K562 (cell line): ENCODE results near the gene PTCHD4. TPM values are rescaled to one million over a fixed set of nuclear protein-coding genes. Genes with fewer than 3 reads are reported as not detected.

Experiments
- ATAC-seq: fragments of 200-7000 bp; cut with Tn5 transposase; 3 replicates; pipeline ENCODE4 v1.9.1; 2020; ENCODE audit warnings: moderate library complexity
- BruUV-seq: library from RNA; stranded (reverse); fragments of 400-500 nt; replicated peaks from 2 replicates; lab custom pipeline; 2021; lab: Mats Ljungman, UMichigan
- CTCF ChIA-PET: fragments of 300-600 bp; formaldehyde crosslinking; extraction: SDS; loops from one replicate; lab custom pipeline; 2021; ENCODE audit warnings: low intra/inter-chr PET ratio; lab: Yijun Ruan, JAX
- POLR2A ChIA-PET: fragments of 300-600, 350-650 bp; sonication (Branson Sonifier 250); formaldehyde crosslinking; extraction: SDS; loops from one replicate; lab custom pipeline; 2021; ENCODE audit warnings: antibody characterized with exemption, inconsistent platforms; lab: Yijun Ruan, JAX
- DNase-seq, 4 experiments: peaks; one replicate each; pipeline versions ENCODE4 v3.0.0 to v3.0.0-alpha.2; 2011 to 2018; ENCODE audit warnings: low spot score in 3 of 4, mixed read lengths in 3 of 4; ENCODE audit errors: extremely low read depth in 1 of 4
- FAIRE-seq: peaks from 2 replicates; lab custom pipeline; 2011; peaks lifted over from hg19 to GRCh38; lab: Jason Lieb, UNC
- H2AFZ ChIP-seq: 2 replicates; pipeline ENCODE4 v1.6.0; 2011; ENCODE audit warnings: low read depth, low read length, control low read depth, inconsistent platforms
- H3K27ac ChIP-seq: fragments of 200-600 bp; 3 replicates; pipeline ENCODE4 v1.8.0; 2011; ENCODE audit warnings: low read depth, mild to moderate bottlenecking, control low read depth, inconsistent platforms, low read length, moderate library complexity, mixed read lengths; ENCODE audit errors: extremely low read depth
- H3K27me3 ChIP-seq, 2 experiments: fragments of 300-600 bp in 1 of 2; 2 replicates in 1 of 2; 3 replicates in 1 of 2; pipeline versions ENCODE4 v1.6.0 to v1.8.0; 2011; ENCODE audit warnings: inconsistent platforms in 2 of 2, low read length in 2 of 2, mild to moderate bottlenecking in 1 of 2, mixed read lengths in 1 of 2, moderate library complexity in 1 of 2; ENCODE audit not compliant: control insufficient read depth in 2 of 2, insufficient read depth in 2 of 2
- H3K36me3 ChIP-seq: fragments of 300-600 bp; 3 replicates; pipeline ENCODE4 v1.8.0; 2011; ENCODE audit warnings: mild to moderate bottlenecking, low read length, inconsistent platforms; ENCODE audit not compliant: control insufficient read depth, insufficient read depth
- H3K4me1 ChIP-seq, 2 experiments: fragments of 200-600 bp in 1 of 2; replicated peaks in 1 of 2; 2 replicates in 1 of 2; 3 replicates in 1 of 2; pipeline versions ENCODE4 v1.5.1 to v1.8.0; 2011; ENCODE audit warnings: inconsistent platforms in 2 of 2, low read length in 2 of 2, mild to moderate bottlenecking in 1 of 2, mixed read lengths in 1 of 2, moderate library complexity in 1 of 2; ENCODE audit not compliant: control insufficient read depth in 2 of 2, insufficient read depth in 2 of 2
- H3K4me2 ChIP-seq: 2 replicates; pipeline ENCODE4 v1.6.1; 2011; ENCODE audit warnings: low read length, control low read depth, inconsistent platforms, mixed read lengths; ENCODE audit not compliant: insufficient read depth
- H3K4me3 ChIP-seq: fragments of 200-600 bp; sonication (generic), shearing (Covaris generic); 2 replicates; pipeline ENCODE4 v1.5.1; 2016; ENCODE audit warnings: control low read depth, inconsistent platforms
- H3K79me2 ChIP-seq: fragments of 200-600 bp; 3 replicates; pipeline ENCODE4 v1.8.0; 2011; ENCODE audit warnings: low read length, inconsistent platforms; ENCODE audit not compliant: control insufficient read depth, insufficient read depth
- H3K9ac ChIP-seq, 2 experiments: 2 replicates each; pipeline versions ENCODE4 v1.6.0 to v1.6.1; 2011; ENCODE audit warnings: low read depth in 2 of 2, low read length in 2 of 2, control low read depth in 1 of 2, inconsistent platforms in 1 of 2, mild to moderate bottlenecking in 1 of 2, mixed read lengths in 1 of 2; ENCODE audit not compliant: insufficient read depth in 1 of 2
- H3K9me1 ChIP-seq: one replicate; pipeline ENCODE4 v1.6.0; 2011; ENCODE audit warnings: inconsistent platforms, mild to moderate bottlenecking, low read length, moderate library complexity; ENCODE audit not compliant: control insufficient read depth, insufficient read depth
- H3K9me3 ChIP-seq: replicated peaks from 2 replicates; pipeline ENCODE4 v1.5.1; 2011; ENCODE audit warnings: low read depth, low read length, inconsistent platforms; ENCODE audit not compliant: control insufficient read depth, insufficient read depth
- H4K20me1 ChIP-seq: replicated peaks from 2 replicates; pipeline ENCODE4 v1.6.1; 2011; ENCODE audit warnings: low read length, inconsistent platforms, mixed read lengths; ENCODE audit not compliant: control insufficient read depth, insufficient read depth
- E2F8 ChIP-seq: fragments of 450-650 bp; IDR thresholded peaks from 2 replicates; pipeline ENCODE4 v1.7.1; 2018; ENCODE audit warnings: mild to moderate bottlenecking, low read depth; ENCODE audit not compliant: partially characterized antibody
- GABPA ChIP-seq: fragments of 200-800 bp; sonication (Bioruptor generic); conservative IDR thresholded peaks from 2 replicates; pipeline ENCODE4 v1.6.1; 2016; ENCODE audit warnings: low read depth, missing genetic modification characterization, missing compliant biosample characterization
- GATAD2B ChIP-seq: fragments of 450-650 bp; IDR thresholded peaks from 2 replicates; pipeline ENCODE4 v1.6.1; 2017; ENCODE audit warnings: mild to moderate bottlenecking, borderline replicate concordance
- MCM5 ChIP-seq: fragments of 450-650 bp; IDR thresholded peaks from 2 replicates; pipeline ENCODE4 v1.6.1; 2016; ENCODE audit warnings: low read depth
- NFIX ChIP-seq: fragments of 250-450 bp; sonication (Bioruptor Pico); IDR thresholded peaks from 2 replicates; pipeline ENCODE4 v1.4.0; 2020; ENCODE audit warnings: low read depth, mild to moderate bottlenecking, moderate library complexity
- NUFIP1 ChIP-seq: fragments of 450-650 bp; IDR thresholded peaks from 2 replicates; pipeline ENCODE4 v1.6.1; 2018; ENCODE audit not compliant: partially characterized antibody
- RBBP5 ChIP-seq: fragments of 200-600 bp; sonication (generic); IDR thresholded peaks from 2 replicates; pipeline ENCODE4 v1.6.1; 2012; ENCODE audit warnings: borderline replicate concordance, mild to moderate bottlenecking, low read length, control low read depth, inconsistent platforms; ENCODE audit not compliant: insufficient read depth, poor library complexity, severe bottlenecking
- RNF2 ChIP-seq: sonication (generic); IDR thresholded peaks from 2 replicates; pipeline ENCODE4 v1.6.1; 2016
- SREBF1 ChIP-seq: fragments of 150-350 bp; IDR thresholded peaks from 2 replicates; pipeline ENCODE4 v1.6.1; 2014; ENCODE audit warnings: antibody characterized with exemption, low read depth, low read length, borderline replicate concordance
- ZNF140 ChIP-seq: fragments of 250-450 bp; sonication (Bioruptor Pico); IDR thresholded peaks from 2 replicates; pipeline ENCODE4 v1.8.0; 2021; ENCODE audit warnings: moderate library complexity, mild to moderate bottlenecking, inconsistent platforms
- ZNF384 ChIP-seq: IDR thresholded peaks from 2 replicates; pipeline ENCODE4 v1.6.1; 2012; ENCODE audit warnings: low read depth, low read length, improper control_type of control experiment
- ZNF75A ChIP-seq: fragments of 450-650 bp; formaldehyde crosslinking; IDR thresholded peaks from 2 replicates; pipeline ENCODE4 v1.4.0; 2020; ENCODE audit warnings: mild to moderate bottlenecking
- WGBS: fragments of 100-300 bp; shearing (Covaris generic); methylation state at CpG from one replicate; pipeline ENCODE4 v1.1.6; 2016; ENCODE audit warnings: low coverage, mixed read lengths; ENCODE audit not compliant: insufficient coverage; ENCODE audit errors: missing lambda C conversion rate; 5-methylcytosine and 5-hydroxymethylcytosine counted together
- in situ Hi-C: fragments of 300-500 bp; cut with MboI; formaldehyde crosslinking; loops from 4 replicates; pipeline ENCODE4 v1.15.0; 2018; ENCODE audit warnings: inconsistent platforms, mixed read lengths
- intact Hi-C: fragments of 100-400 bp; cut with micrococcal nuclease; formaldehyde crosslinking; loops from 2 replicates; pipeline ENCODE4 v1.14.2; 2022
- polyA plus RNA-seq, 8 experiments: library from polyadenylated mRNA; depleted of rRNA in 4 of 8; stranded (reverse) in 5 of 8; unstranded in 3 of 8; fragments of >200 nt; fragmentation: Nextera tagmentation in 2 of 8; fragmentation: Illumina TruSeq in 1 of 8; extraction: Ambion mirVana in 2 of 8; extraction: Trizol in 1 of 8; gene quantifications; 2 replicates each; pipeline versions ENCODE4 v1.2.1 to v1.2.3, GENCODE V29; 2011 to 2014; ENCODE audit warnings: inconsistent platforms in 1 of 8, missing spikeins in 1 of 8
- total RNA-seq, 7 experiments: library from RNA; depleted of rRNA in 6 of 7; stranded (reverse); fragments of >200 nt in 6 of 7; fragmentation: Illumina TruSeq in 2 of 7; extraction: Trizol in 2 of 7; gene quantifications; 2 replicates each; pipeline versions ENCODE4 v1.2.1 to v1.2.3, GENCODE V29; 2011 to 2021; ENCODE audit warnings: low replicate concordance in 1 of 7
- TF ChIP-seq, protein P1 (sequence below): fragments of 450-650 bp; formaldehyde crosslinking; IDR thresholded peaks from 2 replicates; pipeline ENCODE4 v1.4.0; 2020; ENCODE audit warnings: mild to moderate bottlenecking, mixed read lengths
- TF ChIP-seq, protein P2 (sequence below), 2 experiments: fragments of 250-450 bp in 1 of 2; fragments of 450-650 bp in 1 of 2; sonication (Bioruptor Pico) in 1 of 2; IDR thresholded peaks; 2 replicates each; pipeline versions ENCODE4 v1.6.1 to v1.8.0; 2016 to 2021; ENCODE audit warnings: mild to moderate bottlenecking in 2 of 2, moderate library complexity in 2 of 2, missing compliant biosample characterization in 1 of 2, missing genetic modification characterization in 1 of 2

The PTCHD4 gene
- total and polyA plus RNA-seq, 9 of the 15 experiments (the other 6 are each of a cell fraction or from before 2014, with no cell fraction given) = not detected

GRCh38 chr6:48090546-48090945 is 20.5 kb downstream of the PTCHD4 start (continued):
- TF ChIP-seq, protein P1, sequence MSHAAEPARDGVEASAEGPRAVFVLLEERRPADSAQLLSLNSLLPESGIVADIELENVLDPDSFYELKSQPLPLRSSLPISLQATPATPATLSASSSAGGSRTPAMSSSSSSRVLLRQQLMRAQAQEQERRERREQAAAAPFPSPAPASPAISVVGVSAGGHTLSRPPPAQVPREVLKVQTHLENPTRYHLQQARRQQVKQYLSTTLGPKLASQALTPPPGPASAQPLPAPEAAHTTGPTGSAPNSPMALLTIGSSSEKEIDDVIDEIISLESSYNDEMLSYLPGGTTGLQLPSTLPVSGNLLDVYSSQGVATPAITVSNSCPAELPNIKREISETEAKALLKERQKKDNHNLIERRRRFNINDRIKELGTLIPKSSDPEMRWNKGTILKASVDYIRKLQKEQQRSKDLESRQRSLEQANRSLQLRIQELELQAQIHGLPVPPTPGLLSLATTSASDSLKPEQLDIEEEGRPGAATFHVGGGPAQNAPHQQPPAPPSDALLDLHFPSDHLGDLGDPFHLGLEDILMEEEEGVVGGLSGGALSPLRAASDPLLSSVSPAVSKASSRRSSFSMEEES (CRISPR knock-in tag) = no peak

DNA sequence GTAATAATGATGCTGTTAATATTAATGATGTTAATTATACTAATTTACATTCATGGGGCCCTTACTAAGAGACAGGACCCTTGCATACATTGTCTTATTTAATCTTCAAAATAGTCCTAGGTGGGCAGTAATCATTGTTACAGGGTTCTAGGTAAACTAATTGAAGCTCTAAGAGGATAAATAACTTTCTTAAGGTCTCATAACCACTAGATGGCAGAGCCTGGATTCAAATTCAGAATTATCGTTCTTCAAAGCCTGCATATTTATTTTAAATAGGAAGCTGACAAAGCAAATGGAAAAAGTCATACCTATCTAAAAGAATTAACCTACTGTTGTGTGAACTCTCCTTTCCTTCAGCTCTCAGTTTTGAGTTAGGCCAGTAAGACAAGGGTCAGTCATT is 23.5 kb downstream of the PTCHD4 start:
- DNase-seq (no peak), ATAC-seq (no peak), FAIRE-seq (no peak)
- Histone ChIP-seq H4K20me1 (no peaks in the 10 kb centered on the region), H3K9ac (no peak overlapping the region), H3K36me3 (no peaks in the 10 kb centered on the region), H3K4me3 (no peak overlapping the region), H2AFZ (no peak overlapping the region), H3K9me3 (no peaks in the 10 kb centered on the region), H3K79me2 (no peaks in the 10 kb centered on the region), H3K9me1 (no peaks in the 10 kb centered on the region), H3K4me1 (no peaks in the 10 kb centered on the region), H3K27ac (no peak overlapping the region), H3K4me2 (no peak overlapping the region), H3K27me3 (no peaks in the 10 kb centered on the region)
- ChIA-PET CTCF (no interaction called here), POLR2A (no interaction called here)
- intact Hi-C loops = no loop called here
- no TSS peak for BruUV-seq
- in situ Hi-C loops = no loop called here
- 0% methylated on average over 1 of the region's 1 CpG for WGBS
- TF ChIP-seq GATAD2B (no peak), ZNF75A (no peak), MCM5 (no peak), RNF2 (no peak), RBBP5 (no peak), NFIX (CRISPR knock-in tag) (no peak), ZNF384 (no peak), E2F8 (no peak), ZNF140 (CRISPR knock-in tag) (no peak), SREBF1 (no peak), GABPA (tag) (no peak), NUFIP1 (no peak)
- TF ChIP-seq, protein P2, sequence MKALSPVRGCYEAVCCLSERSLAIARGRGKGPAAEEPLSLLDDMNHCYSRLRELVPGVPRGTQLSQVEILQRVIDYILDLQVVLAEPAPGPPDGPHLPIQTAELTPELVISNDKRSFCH (CRISPR knock-in tag; IDR thresholded peaks at IDR 0.05) = no peak
- TF ChIP-seq, protein P2 (tag; IDR thresholded peaks at IDR 0.05) = no peak
